Loucy (cell line): Measurements from ENCODE around the gene ACAA2.

Source experiments
- EZH2phosphoT487 ChIP-seq: fragments of 200-600 bp; IDR thresholded peaks from 2 replicates; pipeline ENCODE4 v1.6.1; 2018; ENCODE audit warnings: antibody characterized with exemption, mild to moderate bottlenecking, moderate library complexity, borderline replicate concordance
- TF ChIP-seq, protein P1 (sequence below): fragments of 200-600 bp; sonication (generic); conservative IDR thresholded peaks from 2 replicates; pipeline ENCODE4 v1.5.1; 2014; ENCODE audit warnings: mild to moderate bottlenecking, antibody characterized with exemption, low read length

DNA sequence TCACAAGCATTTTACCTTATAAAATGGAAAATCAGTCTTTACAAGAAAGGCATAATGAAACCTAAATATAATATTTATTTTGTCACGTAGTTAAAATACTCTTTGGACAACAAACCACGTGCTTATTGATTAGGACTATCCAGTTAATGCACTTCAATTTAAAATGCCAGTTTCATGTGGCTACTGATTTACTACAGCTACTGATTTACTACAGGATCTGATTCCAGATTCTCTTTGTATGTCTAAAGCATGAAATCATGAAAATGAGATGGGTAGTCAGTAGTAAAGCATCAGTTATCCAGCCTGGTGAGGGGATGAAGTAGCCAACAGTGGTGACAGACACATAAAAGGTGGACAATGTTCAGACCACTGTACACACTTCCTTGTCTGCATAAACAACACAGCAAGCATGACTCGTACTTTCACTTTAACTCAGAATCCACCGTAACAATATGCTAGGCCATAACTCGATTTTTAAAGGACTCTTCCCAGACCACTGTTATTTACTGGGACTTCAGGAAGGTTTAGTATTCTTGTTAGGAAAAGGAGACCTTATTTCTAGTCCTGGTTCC is 24.9 kb downstream of the ACAA2 start:
- TF ChIP-seq, protein P1, sequence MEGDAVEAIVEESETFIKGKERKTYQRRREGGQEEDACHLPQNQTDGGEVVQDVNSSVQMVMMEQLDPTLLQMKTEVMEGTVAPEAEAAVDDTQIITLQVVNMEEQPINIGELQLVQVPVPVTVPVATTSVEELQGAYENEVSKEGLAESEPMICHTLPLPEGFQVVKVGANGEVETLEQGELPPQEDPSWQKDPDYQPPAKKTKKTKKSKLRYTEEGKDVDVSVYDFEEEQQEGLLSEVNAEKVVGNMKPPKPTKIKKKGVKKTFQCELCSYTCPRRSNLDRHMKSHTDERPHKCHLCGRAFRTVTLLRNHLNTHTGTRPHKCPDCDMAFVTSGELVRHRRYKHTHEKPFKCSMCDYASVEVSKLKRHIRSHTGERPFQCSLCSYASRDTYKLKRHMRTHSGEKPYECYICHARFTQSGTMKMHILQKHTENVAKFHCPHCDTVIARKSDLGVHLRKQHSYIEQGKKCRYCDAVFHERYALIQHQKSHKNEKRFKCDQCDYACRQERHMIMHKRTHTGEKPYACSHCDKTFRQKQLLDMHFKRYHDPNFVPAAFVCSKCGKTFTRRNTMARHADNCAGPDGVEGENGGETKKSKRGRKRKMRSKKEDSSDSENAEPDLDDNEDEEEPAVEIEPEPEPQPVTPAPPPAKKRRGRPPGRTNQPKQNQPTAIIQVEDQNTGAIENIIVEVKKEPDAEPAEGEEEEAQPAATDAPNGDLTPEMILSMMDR = no peak
- TF ChIP-seq EZH2phosphoT487 = no peak
